Measurements from ENCODE around the gene C4orf50. TPM values are rescaled to one million over a fixed set of nuclear protein-coding genes. Genes with fewer than 3 reads are reported as not detected.

C4orf50 gene
- total RNA-seq, 1 donor from 2014 or later: 0.05 TPM

DNA sequence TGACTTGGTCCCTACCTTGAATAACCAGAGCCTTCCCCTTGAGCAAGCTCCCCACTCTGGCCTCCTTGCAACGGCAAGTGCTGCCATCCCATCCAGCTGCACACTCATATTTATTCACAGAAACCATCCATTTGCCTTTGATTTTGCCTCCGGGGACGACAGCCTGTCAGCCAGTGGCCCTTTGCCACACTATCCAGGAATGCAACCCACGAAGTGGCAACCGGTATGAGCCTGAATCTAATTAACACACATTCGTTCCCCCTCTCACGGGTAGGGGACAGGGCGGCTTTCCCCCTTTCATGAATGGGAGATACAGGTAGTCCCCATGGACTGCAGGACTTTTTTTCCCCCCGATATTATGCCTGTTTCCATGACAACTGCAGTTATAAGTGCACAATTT lies 140.8 kb downstream of the C4orf50 start:
- no peak overlapping the region for H3K4me3 Mint-ChIP-seq (ENCODE audit: unreplicated experiment)
- TF ChIP-seq, protein P1, sequence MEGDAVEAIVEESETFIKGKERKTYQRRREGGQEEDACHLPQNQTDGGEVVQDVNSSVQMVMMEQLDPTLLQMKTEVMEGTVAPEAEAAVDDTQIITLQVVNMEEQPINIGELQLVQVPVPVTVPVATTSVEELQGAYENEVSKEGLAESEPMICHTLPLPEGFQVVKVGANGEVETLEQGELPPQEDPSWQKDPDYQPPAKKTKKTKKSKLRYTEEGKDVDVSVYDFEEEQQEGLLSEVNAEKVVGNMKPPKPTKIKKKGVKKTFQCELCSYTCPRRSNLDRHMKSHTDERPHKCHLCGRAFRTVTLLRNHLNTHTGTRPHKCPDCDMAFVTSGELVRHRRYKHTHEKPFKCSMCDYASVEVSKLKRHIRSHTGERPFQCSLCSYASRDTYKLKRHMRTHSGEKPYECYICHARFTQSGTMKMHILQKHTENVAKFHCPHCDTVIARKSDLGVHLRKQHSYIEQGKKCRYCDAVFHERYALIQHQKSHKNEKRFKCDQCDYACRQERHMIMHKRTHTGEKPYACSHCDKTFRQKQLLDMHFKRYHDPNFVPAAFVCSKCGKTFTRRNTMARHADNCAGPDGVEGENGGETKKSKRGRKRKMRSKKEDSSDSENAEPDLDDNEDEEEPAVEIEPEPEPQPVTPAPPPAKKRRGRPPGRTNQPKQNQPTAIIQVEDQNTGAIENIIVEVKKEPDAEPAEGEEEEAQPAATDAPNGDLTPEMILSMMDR (IDR thresholded peaks at IDR 0.05; ENCODE audit: unreplicated experiment): no peak
- no peaks in the 10 kb centered on the region for H3K4me1 Mint-ChIP-seq (ENCODE audit: unreplicated experiment)

DNA sequence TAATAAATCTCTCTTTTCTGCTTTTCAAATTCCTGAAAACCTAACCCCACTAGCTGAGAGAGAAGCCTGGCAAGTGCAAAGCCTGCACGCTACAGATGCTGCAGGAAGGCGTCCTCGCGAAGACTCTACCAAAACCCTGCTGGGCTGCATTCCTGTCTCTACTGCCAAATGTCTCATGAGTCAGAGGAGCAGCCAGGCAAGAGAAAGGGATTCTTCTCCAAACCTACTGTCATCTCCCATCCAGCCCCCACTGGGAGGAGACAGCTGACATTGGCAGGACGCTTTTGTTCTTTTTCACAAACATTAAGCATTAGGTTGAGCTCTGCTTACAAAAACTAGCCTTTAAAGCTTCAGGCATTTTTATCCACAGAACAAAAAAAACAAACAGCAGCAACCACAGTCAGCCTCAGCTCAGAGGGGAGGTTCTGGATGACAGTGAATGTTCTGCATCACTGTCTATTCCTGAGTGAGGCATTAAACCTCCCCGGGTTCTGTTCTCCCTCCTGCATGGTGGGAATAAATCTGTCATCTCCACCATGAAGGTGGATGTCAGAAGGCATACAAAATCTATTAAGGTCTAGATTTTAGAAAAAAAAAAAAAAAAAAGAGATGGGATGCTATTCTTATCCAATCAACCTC lies 143.3 kb downstream of the C4orf50 start:
- DNase-seq (ENCODE audit: low spot score): no peak
- TF ChIP-seq, protein P1 (IDR thresholded peaks at IDR 0.05; ENCODE audit: unreplicated experiment): no peak
- H3K4me1 Mint-ChIP-seq (ENCODE audit: unreplicated experiment): no peaks in the 10 kb centered on the region
- no peak overlapping the region for H3K27ac Mint-ChIP-seq (ENCODE audit: unreplicated experiment)
- peaks cover 11% of the 10 kb centered on the region for H3K36me3 Mint-ChIP-seq (ENCODE audit: low read depth, unreplicated experiment)
- no peak overlapping the region for H3K4me3 Mint-ChIP-seq (ENCODE audit: unreplicated experiment)
- H3K9me3 Mint-ChIP-seq (ENCODE audit: unreplicated experiment): no peaks in the 10 kb centered on the region
- peaks cover 1% of the 10 kb centered on the region for H3K27me3 Mint-ChIP-seq (ENCODE audit: unreplicated experiment)

More for the DNA sequence above, 140.8 kb downstream of the C4orf50 start:
- Mint-ChIP-seq H3K27ac (ENCODE audit: unreplicated experiment) (no peak overlapping the region), H3K9me3 (ENCODE audit: unreplicated experiment) (no peaks in the 10 kb centered on the region), H3K27me3 (ENCODE audit: unreplicated experiment) (peaks cover 1% of the 10 kb centered on the region), H3K36me3 (ENCODE audit: low read depth, unreplicated experiment) (peaks cover 11% of the 10 kb centered on the region)
- DNase-seq (ENCODE audit: low spot score): no peak

DNA sequence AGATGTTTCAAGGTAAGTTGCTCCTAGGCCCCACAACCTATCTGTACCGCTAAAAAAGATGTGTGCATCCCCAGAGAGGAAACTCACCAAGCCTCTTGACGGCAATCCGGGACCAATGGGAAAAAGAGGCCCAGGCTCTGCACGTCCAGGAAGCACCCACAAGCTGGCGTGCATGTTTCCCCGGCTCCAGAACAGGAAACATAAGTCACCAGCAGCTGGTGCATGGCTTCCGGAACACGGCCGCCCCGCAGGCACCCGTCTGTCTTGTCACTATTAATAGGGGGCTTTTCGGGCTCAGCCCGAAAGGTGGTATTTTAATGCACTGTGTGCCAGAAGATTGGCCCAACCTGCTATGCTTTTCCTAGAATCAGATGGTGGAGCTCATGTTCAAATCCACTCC lies 147.5 kb downstream of the C4orf50 start:
- no peak overlapping the region for H3K4me3 Mint-ChIP-seq (ENCODE audit: unreplicated experiment)

DNA sequence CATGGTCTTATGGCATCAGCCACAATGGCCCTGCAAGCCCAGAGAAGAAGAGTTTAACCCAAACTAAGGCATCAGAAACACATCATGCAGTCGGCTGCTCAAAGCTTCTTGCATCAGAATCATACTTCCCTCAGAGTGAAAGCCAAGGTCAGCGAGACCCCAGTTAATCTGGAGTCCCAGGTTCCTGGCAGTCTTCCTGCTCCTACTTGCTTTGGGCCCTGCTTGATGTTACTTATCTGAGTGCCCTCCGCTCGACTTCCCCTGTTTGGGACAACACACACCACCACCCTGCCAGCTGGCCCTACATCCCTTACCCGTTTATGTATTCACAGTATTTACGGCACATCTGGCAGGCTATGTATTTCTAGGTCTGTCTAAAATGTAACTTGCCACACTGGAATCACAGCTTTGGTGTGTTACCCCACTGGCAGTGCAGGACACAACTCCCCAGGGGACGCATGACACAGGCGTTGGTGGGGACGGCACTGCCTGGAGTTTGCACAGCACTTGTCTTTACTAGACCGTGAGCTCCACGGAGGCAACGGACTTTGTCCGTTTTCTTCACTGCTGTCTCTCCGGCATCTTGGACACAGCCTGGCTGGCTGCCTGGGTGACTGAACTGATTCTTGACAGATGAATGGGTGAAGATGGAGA lies 148.1 kb downstream of the C4orf50 start:
- TF ChIP-seq, protein P1 (IDR thresholded peaks at IDR 0.05; ENCODE audit: unreplicated experiment): no peak
- H3K27me3 Mint-ChIP-seq (ENCODE audit: unreplicated experiment): no peaks in the 10 kb centered on the region
- H3K27ac Mint-ChIP-seq (ENCODE audit: unreplicated experiment): no peak overlapping the region
- H3K36me3 Mint-ChIP-seq (ENCODE audit: low read depth, unreplicated experiment): peaks cover 11% of the 10 kb centered on the region
- peaks cover 19% of the 10 kb centered on the region for H3K4me1 Mint-ChIP-seq (ENCODE audit: unreplicated experiment)
- no peak for DNase-seq (ENCODE audit: low spot score)
- no peak overlapping the region for H3K4me3 Mint-ChIP-seq (ENCODE audit: unreplicated experiment)
- H3K9me3 Mint-ChIP-seq (ENCODE audit: unreplicated experiment): no peaks in the 10 kb centered on the region

More for the DNA sequence above, 147.5 kb downstream of the C4orf50 start:
- Mint-ChIP-seq H3K27ac (ENCODE audit: unreplicated experiment) (no peak overlapping the region), H3K36me3 (ENCODE audit: low read depth, unreplicated experiment) (peaks cover 11% of the 10 kb centered on the region), H3K4me1 (ENCODE audit: unreplicated experiment) (peaks cover 17% of the 10 kb centered on the region), H3K27me3 (ENCODE audit: unreplicated experiment) (no peaks in the 10 kb centered on the region), H3K9me3 (ENCODE audit: unreplicated experiment) (no peaks in the 10 kb centered on the region)
- TF ChIP-seq, protein P1 (IDR thresholded peaks at IDR 0.05; ENCODE audit: unreplicated experiment): no peak
- no peak for DNase-seq (ENCODE audit: low spot score)

DNA sequence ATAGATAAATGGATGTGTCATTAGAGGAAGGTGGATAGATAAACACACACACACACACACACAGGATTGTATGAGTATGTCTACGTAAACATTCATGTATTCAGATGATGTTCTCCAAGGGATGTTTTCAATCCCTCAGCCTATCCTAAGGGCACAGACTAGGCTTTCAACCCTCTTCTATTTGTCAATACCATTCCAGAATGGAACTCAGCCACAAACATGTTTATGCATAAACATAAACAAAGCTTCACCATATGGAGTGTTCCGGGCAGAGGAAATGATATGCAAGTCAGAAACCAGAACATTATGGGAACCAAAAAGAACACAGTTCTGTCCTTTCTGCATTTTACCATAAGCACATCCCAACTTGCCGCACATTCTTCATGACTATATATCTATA lies 150.4 kb downstream of the C4orf50 start:
- no peak for DNase-seq (ENCODE audit: low spot score)
- no peak overlapping the region for H3K4me3 Mint-ChIP-seq (ENCODE audit: unreplicated experiment)
- no peaks in the 10 kb centered on the region for H3K27me3 Mint-ChIP-seq (ENCODE audit: unreplicated experiment)
- H3K9me3 Mint-ChIP-seq (ENCODE audit: unreplicated experiment): no peaks in the 10 kb centered on the region
- H3K36me3 Mint-ChIP-seq (ENCODE audit: low read depth, unreplicated experiment): no peaks in the 10 kb centered on the region
- TF ChIP-seq, protein P1 (IDR thresholded peaks at IDR 0.05; ENCODE audit: unreplicated experiment): no peak
- H3K27ac Mint-ChIP-seq (ENCODE audit: unreplicated experiment): no peak overlapping the region
- H3K4me1 Mint-ChIP-seq (ENCODE audit: unreplicated experiment): peaks cover 32% of the 10 kb centered on the region
